DMS53 treated with DMSO at 0.1 percent for 48 hours (cell line): Measurements from ENCODE around the gene CCL13.

Experiments
- DNase-seq: peaks from one replicate; lab custom pipeline; 2025; ENCODE audit not compliant: unreplicated experiment; lab: John Stamatoyannopoulos, UW

CCL13 gene

DNA sequence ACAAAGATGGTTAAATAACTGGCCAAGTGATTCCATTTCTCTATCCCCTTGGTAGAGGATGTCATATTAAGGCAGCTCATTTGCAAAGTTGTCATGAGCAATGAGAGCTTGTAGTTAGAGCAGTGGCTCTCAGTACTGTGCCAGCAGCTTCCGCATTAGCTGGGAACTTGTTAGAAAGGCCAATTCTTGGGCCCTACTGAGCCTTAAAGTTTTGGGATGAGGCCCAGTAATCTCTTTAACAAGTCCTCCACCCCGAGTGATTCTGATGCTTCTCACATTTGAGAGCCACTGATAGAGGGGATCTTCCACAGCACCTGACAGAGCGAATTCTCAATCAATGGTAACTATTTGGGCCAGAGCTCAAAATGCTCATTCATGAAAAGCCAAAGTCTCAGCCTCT lies 26.9 kb downstream of the CCL13 start:
- no peak for DNase-seq

GRCh38 chr17:34384271-34384670 lies 28.0 kb downstream of the CCL13 start:
- no peak for DNase-seq

- no peak for DNase-seq
These were observed 28.7 kb downstream of the CCL13 start for GRCh38 chr17:34384822-34385605.

DNA sequence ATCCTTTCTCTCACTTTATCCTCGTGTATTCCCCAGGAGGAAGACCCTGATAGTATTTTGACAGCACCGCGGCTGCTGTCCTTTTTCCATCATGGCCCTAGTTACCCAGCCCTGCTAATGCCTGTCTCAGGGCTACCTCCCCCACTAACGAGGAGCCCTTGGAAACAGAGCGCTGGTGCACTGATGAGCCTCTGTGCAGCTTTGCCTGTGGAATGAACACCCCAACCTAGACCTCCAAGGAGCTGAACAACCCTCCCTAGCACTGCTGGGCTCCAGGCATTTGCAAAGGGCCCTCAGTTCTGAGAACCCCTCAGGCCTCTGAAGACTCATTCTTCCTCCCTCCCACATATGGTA lies 30.0 kb downstream of the CCL13 start:
- no peak for DNase-seq

DNA sequence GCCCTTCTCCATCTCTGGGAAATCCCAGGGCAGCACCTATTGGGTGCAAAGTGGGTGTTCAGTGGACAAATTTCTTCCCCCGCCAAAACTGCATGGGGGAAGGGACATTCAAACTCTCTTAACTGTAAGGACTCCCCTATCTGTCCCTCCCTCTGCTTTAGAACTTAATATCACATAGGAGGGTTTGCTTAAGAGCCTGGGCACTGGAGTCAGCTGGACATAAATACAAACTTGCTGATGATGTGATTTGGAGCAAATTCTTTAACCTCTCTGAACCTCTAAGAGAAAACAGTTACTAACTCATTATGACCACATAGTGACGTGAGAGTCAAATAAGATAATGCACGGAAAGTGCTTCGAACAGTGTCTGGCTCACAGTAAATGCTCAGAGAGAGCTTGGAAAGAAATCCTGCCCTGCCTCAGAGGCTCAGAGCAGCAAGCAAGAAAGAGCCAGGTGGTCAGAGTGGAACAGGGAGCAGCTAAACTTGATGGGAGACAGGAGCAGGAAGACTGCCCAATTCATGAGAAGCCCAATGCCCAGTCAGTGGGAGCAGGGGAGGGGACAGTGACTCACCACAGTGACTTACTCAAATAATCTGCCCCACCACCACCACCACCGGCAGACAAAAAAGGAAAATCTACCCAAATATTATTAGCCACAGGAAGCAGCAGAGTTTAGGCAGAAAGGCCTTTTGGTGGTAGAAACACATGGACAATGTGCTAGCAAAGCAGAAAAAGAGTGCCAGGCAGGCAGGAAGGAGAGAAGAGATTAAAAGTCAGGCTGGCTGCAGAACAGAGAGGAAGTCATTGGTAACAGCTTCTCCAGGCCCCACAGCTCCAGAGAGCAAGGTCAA lies 30.6 kb downstream of the CCL13 start:
- DNase-seq, result no peak

DNA sequence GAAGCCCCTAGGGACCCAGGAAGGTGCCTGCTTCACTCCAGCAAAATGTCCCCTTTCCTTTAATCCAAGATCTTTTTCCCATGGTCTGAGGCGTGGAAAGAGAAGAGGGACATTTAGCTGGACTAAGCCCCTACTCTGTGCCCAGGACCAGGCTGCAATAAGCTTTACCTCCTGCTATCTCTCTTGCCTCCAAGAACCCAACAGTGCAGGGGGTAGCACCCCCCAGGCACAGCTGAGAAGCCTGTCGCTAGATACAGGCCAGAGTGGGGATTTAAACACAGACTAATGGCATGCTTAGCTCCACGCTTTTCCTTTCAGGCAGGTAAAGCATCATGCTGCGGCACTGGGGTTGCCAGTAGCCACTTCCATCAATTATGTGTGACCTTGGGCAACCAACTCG lies 31.3 kb downstream of the CCL13 start:
- no peak for DNase-seq

GRCh38 chr17:34389126-34389750 lies 33.0 kb downstream of the CCL13 start:
- no peak for DNase-seq

DNA sequence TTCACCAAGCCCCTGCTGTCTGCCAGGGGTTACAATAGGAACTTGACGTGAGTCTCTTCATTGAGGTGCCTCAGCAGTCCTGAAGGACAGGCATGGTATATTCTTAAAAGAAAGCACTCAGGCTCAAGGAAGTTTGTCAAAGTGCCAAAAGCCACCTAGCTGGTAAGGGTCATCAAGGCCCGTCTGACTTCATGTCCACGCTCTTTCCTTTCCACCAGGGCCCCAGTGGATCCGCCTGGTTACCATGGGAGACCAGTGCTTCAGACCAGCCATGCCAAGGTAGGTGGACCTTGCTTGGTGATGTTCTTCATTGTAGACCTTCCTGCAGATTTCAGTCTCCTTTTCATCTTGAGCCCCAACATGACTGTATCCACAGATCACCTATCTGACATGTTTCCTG lies 34.4 kb downstream of the CCL13 start:
- DNase-seq, result no peak

DNA sequence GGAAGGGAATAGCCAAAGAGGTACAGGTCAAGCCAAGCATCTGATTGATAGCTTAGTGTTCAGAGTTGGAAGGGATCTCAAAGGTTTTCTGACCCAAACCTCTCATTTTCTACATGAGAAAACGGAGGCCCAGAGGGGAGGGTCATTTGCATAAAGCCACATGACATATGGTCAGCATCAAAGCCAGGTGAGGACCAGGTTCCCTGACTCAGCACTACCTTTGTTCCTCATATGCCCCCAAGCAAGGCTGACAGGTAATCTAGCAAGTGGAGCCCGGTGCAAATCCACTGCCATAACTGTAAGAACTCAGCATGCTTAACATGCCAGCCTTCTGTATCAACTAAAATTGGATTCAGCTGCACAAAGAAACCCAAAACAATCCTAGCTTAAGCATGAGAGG lies 35.0 kb downstream of the CCL13 start:
- DNase-seq, result no peak

GRCh38 chr17:34393401-34393800 lies 37.1 kb downstream of the CCL13 start:
- no peak for DNase-seq

GRCh38 chr17:34397265-34397664 lies 41.0 kb downstream of the CCL13 start:
- DNase-seq, result no peak

- DNase-seq, result no peak
These were observed 42.7 kb downstream of the CCL13 start for GRCh38 chr17:34398990-34399389.

DNA sequence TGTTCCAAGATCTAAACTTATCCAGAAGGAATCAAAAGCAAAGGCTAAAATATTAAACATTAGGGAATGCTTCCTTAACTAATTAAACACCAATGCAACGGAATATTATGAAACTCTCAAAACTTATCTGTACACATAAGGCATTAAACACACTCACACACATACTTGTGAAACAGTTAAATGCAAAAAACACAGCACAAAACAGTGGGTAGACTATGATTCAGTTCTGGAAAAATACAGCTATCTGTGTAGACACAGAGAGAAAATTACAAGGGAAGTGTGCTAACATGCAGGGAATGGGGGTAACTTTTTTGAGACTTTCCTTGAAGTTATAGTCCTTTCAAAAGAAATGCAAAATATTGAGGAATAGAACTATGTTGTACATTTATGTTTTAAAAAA lies 43.4 kb downstream of the CCL13 start:
- DNase-seq, result no peak

- DNase-seq, result no peak
These were observed 44.1 kb downstream of the CCL13 start for GRCh38 chr17:34400301-34400931.

DNA sequence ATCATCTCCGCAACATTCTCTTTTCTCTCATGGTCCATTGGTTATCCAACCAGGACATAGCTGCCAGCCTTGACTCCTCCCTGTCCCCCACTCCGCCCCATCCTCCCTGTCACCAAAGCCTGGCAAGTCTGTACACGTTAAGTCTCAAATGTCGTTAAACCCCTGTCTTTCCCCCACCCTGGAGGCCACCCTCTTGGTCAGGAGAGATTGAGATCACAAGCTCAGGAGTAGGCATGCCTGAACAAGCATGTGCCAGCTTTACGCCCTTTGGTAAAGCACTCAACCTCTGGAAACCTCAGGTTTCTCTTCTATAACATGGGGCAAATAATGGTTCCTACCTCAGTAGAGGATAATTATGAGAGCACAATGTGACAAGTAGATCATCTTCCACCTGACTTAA lies 44.9 kb downstream of the CCL13 start:
- no peak for DNase-seq

- DNase-seq, result no peak
These were observed 46.7 kb downstream of the CCL13 start for GRCh38 chr17:34403006-34403405.

DNA sequence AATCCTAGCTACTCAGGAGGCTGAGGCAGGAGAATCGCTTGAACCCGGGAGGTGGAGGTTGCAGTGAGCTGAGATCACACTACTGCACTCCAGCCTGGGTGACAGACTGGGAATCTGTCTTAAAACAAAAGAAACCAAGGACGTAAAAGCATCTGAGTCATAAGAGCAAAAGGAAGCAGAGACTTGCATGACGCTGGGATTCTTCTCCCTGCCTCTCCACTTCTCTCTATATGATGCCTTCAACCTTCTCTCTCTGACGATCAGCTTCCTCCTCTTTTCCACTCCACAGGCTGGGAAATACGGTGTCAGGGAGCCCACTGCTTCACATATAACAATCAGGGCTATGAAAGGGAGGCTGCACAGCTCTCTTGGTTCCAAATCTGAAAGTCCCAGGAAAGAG lies 49.9 kb downstream of the CCL13 start:
- no peak for DNase-seq
